Fibroblast of pulmonary artery (primary cell): Measurements from ENCODE around the gene KSR1.

ENCODE experiments used
- DNase-seq: peaks from one replicate; pipeline ENCODE4 v3.0.0-alpha.2; 2010; ENCODE audit warnings: low read depth
- H3K4me3 ChIP-seq: replicated peaks from 2 replicates; pipeline ENCODE4 v1.5.1; 2011; ENCODE audit warnings: low read depth, mild to moderate bottlenecking, control low read depth, low read length, moderate library complexity
- CTCF ChIP-seq: IDR thresholded peaks from 2 replicates; pipeline ENCODE4 v1.5.1; 2011; ENCODE audit warnings: mild to moderate bottlenecking, control low read depth, low read length, inconsistent platforms; ENCODE audit errors: missing control alignments

KSR1 gene

GRCh38 chr17:27511168-27511883, 55.1 kb downstream of the KSR1 start:
- no peak for TF ChIP-seq CTCF
- no peak for DNase-seq
- no peak overlapping the region for H3K4me3 ChIP-seq

GRCh38 chr17:27512031-27512430, 55.8 kb downstream of the KSR1 start:
- no peak for TF ChIP-seq CTCF
- no peak overlapping the region for H3K4me3 ChIP-seq

GRCh38 chr17:27512511-27513346, 56.5 kb downstream of the KSR1 start:
- DNase-seq: no peak
- no peak overlapping the region for H3K4me3 ChIP-seq
- TF ChIP-seq CTCF: no peak

More at GRCh38 chr17:27512031-27512430, 55.8 kb downstream of the KSR1 start:
- no peak for DNase-seq

- H3K4me3 ChIP-seq: no peak overlapping the region
- TF ChIP-seq CTCF: no peak
- DNase-seq: no peak
Measured at GRCh38 chr17:27513849-27514248, 57.6 kb downstream of the KSR1 start.

- H3K4me3 ChIP-seq: no peak overlapping the region
- TF ChIP-seq CTCF: no peak
- DNase-seq: no peak
Measured at GRCh38 chr17:27514595-27515413, 58.6 kb downstream of the KSR1 start.

- no peak for TF ChIP-seq CTCF
- DNase-seq: no peak
- no peak overlapping the region for H3K4me3 ChIP-seq
Measured at GRCh38 chr17:27518048-27518447, 61.8 kb downstream of the KSR1 start.
